ENCODE measurements around the gene TTLL3.

TTLL3 gene

GRCh38 chr3:9808345-9809037, 1.6 kb upstream of the TTLL3 start:
- peak; percentile 67 to 69 for DNase-seq

- DNase-seq: peak; percentile 43 to 48
Observed at GRCh38 chr3:9809239-9809614, 835 bp upstream of the TTLL3 start.

GRCh38 chr3:9810433-9810770, 340 bp downstream of the TTLL3 start:
- no peak for DNase-seq

- no peak for DNase-seq
Observed at GRCh38 chr3:9810846-9811245, 784 bp downstream of the TTLL3 start.

- no peak for DNase-seq
Observed at GRCh38 chr3:9812870-9813483, 2.9 kb downstream of the TTLL3 start.

- DNase-seq: no peak
Observed at GRCh38 chr3:9815986-9816385, 5.9 kb downstream of the TTLL3 start.

- DNase-seq: no peak
Observed at GRCh38 chr3:9817436-9817835, 7.4 kb downstream of the TTLL3 start.

GRCh38 chr3:9818666-9819335, 8.7 kb downstream of the TTLL3 start:
- no peak for DNase-seq

GRCh38 chr3:9820543-9820942, 10.5 kb downstream of the TTLL3 start:
- no peak for DNase-seq

GRCh38 chr3:9820946-9821345, 10.9 kb downstream of the TTLL3 start:
- DNase-seq: no peak

GRCh38 chr3:9825451-9826040, 15.5 kb downstream of the TTLL3 start:
- no peak for DNase-seq

- peak in 1 of 2 experiments; percentile 37 for DNase-seq
Observed at GRCh38 chr3:9826815-9827573, 16.9 kb downstream of the TTLL3 start.

- no peak for DNase-seq
Observed at GRCh38 chr3:9828801-9829755, 19.0 kb downstream of the TTLL3 start.

- no peak for DNase-seq
Observed at GRCh38 chr3:9831253-9831652, 21.2 kb downstream of the TTLL3 start.

GRCh38 chr3:9833078-9833477, 23.0 kb downstream of the TTLL3 start:
- DNase-seq: no peak

GRCh38 chr3:9834520-9835380, 24.7 kb downstream of the TTLL3 start:
- DNase-seq: no peak

- DNase-seq: no peak
Observed at GRCh38 chr3:9837701-9838582, 27.9 kb downstream of the TTLL3 start.

GRCh38 chr3:9838856-9839255, 28.8 kb downstream of the TTLL3 start:
- no peak for DNase-seq

- no peak for DNase-seq
Observed at GRCh38 chr3:9841015-9841414, 31.0 kb downstream of the TTLL3 start.

Data from activated T-cell treated with anti-CD3 and anti-CD28 coated beads, Interleukin-2, amount 50 U/mL, for 48 hours (primary cell).